ENCODE data around the gene NINL. TPM values are rescaled to one million over a fixed set of nuclear protein-coding genes. Genes with fewer than 3 reads are reported as not detected.
"Not testable (repeated sequence)": the region's sequence is repeated elsewhere in the genome, so short reads cannot be mapped to it uniquely, and the experiment has no call there.

The NINL gene
- total RNA-seq, 4 donors from 2014 or later, result 2.5 to 11.6 (median 4.7) TPM

DNA sequence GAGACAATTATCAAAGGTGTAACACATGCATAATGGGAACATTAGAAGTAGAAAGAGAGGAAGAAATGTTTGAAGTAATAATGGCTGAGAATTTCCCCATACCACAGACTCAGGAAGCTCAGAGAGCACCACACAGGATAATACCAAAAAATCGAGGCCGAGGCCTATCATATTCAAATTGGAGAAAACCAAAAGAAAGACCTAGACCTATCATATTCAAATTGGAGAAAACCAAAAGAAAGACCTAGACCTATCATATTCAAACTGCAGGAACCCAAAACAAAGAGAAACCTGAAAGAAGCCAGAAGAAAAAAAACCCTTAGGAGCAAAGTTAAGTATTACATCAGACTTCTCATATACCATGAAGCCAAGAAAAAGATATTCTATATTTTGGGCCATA, 18.0 kb downstream of the NINL start:
- Histone ChIP-seq H3K9me3 (no peaks in the 10 kb centered on the region), H3K36me3 (peaks cover 0 to 6% (median 0%) of the 10 kb centered on the region in 3 donors), H3K4me3 (no peak overlapping the region), H3K27ac (no peak overlapping the region), H3K4me1 (no peaks in the 10 kb centered on the region), H3K27me3 (no peaks in the 10 kb centered on the region)
- intact Hi-C loops (cut with DNase I), result no loop called here
- no peak for DNase-seq
- TF ChIP-seq POLR2A (IDR thresholded peaks at IDR 0.05), result no peak
- TF ChIP-seq, protein P1, sequence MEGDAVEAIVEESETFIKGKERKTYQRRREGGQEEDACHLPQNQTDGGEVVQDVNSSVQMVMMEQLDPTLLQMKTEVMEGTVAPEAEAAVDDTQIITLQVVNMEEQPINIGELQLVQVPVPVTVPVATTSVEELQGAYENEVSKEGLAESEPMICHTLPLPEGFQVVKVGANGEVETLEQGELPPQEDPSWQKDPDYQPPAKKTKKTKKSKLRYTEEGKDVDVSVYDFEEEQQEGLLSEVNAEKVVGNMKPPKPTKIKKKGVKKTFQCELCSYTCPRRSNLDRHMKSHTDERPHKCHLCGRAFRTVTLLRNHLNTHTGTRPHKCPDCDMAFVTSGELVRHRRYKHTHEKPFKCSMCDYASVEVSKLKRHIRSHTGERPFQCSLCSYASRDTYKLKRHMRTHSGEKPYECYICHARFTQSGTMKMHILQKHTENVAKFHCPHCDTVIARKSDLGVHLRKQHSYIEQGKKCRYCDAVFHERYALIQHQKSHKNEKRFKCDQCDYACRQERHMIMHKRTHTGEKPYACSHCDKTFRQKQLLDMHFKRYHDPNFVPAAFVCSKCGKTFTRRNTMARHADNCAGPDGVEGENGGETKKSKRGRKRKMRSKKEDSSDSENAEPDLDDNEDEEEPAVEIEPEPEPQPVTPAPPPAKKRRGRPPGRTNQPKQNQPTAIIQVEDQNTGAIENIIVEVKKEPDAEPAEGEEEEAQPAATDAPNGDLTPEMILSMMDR (IDR thresholded peaks at IDR 0.05), result no peak
- 70 to 87% methylated on average over 2 of the region's 2 CpGs for WGBS, 2 donors

DNA sequence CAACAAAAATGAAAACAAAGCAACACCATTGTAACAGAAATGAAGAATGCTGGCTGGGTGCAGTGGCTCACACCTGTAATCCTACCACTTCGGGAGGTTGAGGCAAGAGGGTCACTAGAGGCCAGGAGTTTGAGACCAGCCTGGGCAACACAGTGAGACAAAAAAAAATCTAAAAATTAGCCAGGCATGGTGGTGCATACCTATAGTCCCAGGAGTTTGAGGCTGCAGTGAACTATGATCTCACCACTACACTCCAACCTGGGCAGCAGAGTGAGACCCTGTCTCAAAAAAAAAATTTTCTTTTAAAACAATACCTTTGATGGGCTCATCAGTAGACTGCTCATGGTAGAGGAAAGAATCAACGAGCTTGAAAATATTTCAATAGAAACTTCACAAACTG, 18.5 kb downstream of the NINL start:
- Histone ChIP-seq H3K9me3 (no peaks in the 10 kb centered on the region), H3K4me1 (no peaks in the 10 kb centered on the region), H3K27me3 (no peaks in the 10 kb centered on the region), H3K36me3 (peaks cover 0 to 6% (median 0%) of the 10 kb centered on the region in 3 donors), H3K4me3 (no peak overlapping the region), H3K27ac (no peak overlapping the region)
- no peak for DNase-seq
- 83 to 86% methylated on average over 2 of the region's 2 CpGs for WGBS, 2 donors
- intact Hi-C loops (cut with DNase I), result no loop called here
- TF ChIP-seq, protein P1 (IDR thresholded peaks at IDR 0.05), result no peak
- no peak for TF ChIP-seq POLR2A (IDR thresholded peaks at IDR 0.05)

DNA sequence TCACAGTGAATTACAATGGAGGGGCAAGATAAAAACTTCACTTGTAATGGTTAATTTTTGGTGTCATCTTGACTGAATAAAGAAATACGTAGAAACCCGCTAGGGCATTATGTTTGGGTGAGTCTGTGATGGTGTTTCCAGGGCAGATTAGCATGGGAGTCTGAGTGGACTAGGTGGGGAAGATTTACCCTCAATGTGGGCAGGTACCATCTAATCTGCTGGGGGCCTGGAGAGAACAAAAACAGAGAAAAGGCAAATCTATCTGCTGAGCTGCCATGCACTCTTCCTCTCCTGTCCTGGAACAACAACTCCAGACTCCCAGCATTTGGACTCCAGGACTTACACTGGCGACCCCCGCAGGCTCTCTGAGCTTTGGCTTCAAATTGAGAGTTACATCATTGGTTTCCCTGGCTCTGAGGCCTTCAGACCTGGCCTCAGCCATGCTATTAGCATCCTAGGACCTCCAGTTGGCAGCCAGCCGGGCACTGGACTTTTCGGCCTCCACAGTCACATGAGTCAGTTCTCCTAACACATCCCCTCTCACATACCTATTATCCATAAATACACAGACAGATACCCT, 19.7 kb downstream of the NINL start:
- no peak for DNase-seq
- H3K4me1 ChIP-seq, result no peaks in the 10 kb centered on the region
- H3K4me3 ChIP-seq, result no peak overlapping the region
- 85 to 87% methylated on average over 4 to 6 of the region's 6 CpGs for WGBS, 2 donors
- H3K27me3 ChIP-seq, result no peaks in the 10 kb centered on the region
- no peaks in the 10 kb centered on the region for H3K36me3 ChIP-seq
- intact Hi-C loops (cut with DNase I), result no loop called here
- no peaks in the 10 kb centered on the region for H3K9me3 ChIP-seq
- no peak overlapping the region for H3K27ac ChIP-seq
- TF ChIP-seq, protein P1 (IDR thresholded peaks at IDR 0.05), result no peak
- TF ChIP-seq POLR2A (IDR thresholded peaks at IDR 0.05), result no peak

DNA sequence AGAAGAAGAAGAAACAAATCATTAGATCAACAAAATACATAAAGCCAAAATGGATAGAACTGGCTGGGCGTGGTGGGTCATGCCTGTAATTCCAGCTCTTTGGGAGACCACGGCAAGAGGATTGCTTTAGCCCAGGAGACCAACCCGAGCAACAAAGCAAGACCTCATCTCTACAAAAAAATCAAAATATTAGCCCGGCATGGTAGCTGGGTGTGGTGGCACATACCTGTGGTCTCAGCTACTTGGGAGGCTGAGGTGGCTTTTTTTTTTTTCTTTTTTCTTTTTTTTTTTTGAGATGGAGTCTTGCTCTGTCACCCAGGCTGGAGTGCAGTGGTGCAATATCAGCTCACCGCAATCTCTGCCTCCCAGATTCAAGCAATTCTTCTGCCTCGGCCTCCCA, 21.5 kb downstream of the NINL start:
- Histone ChIP-seq H3K27ac (no peak overlapping the region), H3K36me3 (peaks cover 0 to 6% (median 0%) of the 10 kb centered on the region in 3 donors), H3K27me3 (no peaks in the 10 kb centered on the region), H3K9me3 (no peaks in the 10 kb centered on the region), H3K4me3 (no peak overlapping the region), H3K4me1 (no peaks in the 10 kb centered on the region)
- 95% methylated on average over 6 of the region's 6 CpGs for WGBS, 2 donors
- DNase-seq, result no peak
- intact Hi-C loops (cut with DNase I), result no loop called here
- TF ChIP-seq, protein P1 (IDR thresholded peaks at IDR 0.05), result no peak
- TF ChIP-seq POLR2A (IDR thresholded peaks at IDR 0.05), result no peak

DNA sequence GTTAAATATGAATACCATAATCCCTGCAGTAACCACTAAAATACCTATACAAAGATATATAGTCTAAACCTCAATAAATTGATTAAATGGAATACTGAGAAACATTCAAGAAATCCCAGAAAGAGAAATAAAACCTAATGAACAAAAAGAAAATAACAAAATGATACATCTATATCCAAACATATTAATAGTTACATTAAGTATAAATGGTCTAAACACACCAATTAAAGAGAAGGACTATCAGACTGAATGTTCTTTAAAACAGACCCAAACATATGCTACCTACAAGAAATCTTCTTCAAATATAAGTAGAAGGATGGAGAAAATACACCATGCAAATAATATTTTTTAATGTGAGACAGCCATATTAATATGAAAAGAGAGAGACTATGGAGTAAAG, 22.0 kb downstream of the NINL start:
- Histone ChIP-seq H3K4me1 (no peaks in the 10 kb centered on the region), H3K4me3 (no peak overlapping the region), H3K9me3 (no peaks in the 10 kb centered on the region), H3K27me3 (no peaks in the 10 kb centered on the region), H3K27ac (no peak overlapping the region), H3K36me3 (peaks cover 0 to 6% (median 0%) of the 10 kb centered on the region in 3 donors)
- TF ChIP-seq POLR2A (IDR thresholded peaks at IDR 0.05), result no peak
- TF ChIP-seq, protein P1 (IDR thresholded peaks at IDR 0.05), result no peak
- DNase-seq, result no peak
- intact Hi-C loops (cut with DNase I), result no loop called here

DNA sequence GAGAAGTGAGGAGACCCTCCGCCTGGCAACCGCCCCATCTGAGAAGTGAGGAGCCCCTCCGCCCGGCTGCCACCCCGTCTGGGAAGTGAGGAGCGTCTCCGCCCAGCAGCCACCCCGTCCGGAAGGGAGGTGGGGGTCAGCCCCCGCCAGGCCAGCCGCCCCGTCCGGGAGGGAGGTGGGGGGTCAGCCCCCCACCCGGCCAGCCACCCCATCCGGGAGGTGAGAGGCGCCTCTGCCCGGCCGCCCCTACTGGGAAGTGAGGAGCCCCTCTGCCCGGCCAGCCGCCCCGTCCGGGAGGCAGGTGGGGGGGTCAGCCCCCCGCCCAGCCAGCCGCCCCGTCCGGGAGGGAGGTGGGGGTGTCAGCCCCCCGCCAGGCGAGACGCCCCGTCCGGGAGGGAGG, 23.6 kb downstream of the NINL start:
- H3K36me3 ChIP-seq; H3K27ac ChIP-seq; H3K4me3 ChIP-seq; H3K4me1 ChIP-seq; intact Hi-C loops (cut with DNase I); H3K27me3 ChIP-seq; DNase-seq; H3K9me3 ChIP-seq: not testable (repeated sequence)
- WGBS, 2 donors, result no CpG with 5 or more reads among the region's 31 CpGs
